Thoracic aorta (tissue), 2 donors: ENCODE results near the gene ABLIM1. TPM values are rescaled to one million over a fixed set of nuclear protein-coding genes. Genes with fewer than 3 reads are reported as not detected.

Source experiments
- ATAC-seq: fragments of 150-250 bp; one replicate; pipeline ENCODE4 v1.8.0; 2017; ENCODE audit warnings: low read depth; ENCODE audit not compliant: insufficient number of reproducible peaks, low FRiP score
- DNase-seq: peaks from one replicate; pipeline ENCODE4 v3.0.0-alpha.2; 2020; ENCODE audit warnings: low spot score
- H3K27ac ChIP-seq, 2 donors: fragments of 200-600 bp; sonication (generic); 1 replicate in 1 of 2; 2 replicates in 1 of 2; pipeline ENCODE4 v1.5.1; 2016; ENCODE audit warnings: mild to moderate bottlenecking in 2 of 2, moderate library complexity in 2 of 2
- H3K27me3 ChIP-seq: fragments of 200-600 bp; sonication (generic); replicated peaks from 2 replicates; pipeline ENCODE4 v1.6.0; 2016; ENCODE audit warnings: mild to moderate bottlenecking; ENCODE audit not compliant: insufficient read depth
- H3K36me3 ChIP-seq: fragments of 200-600 bp; sonication (generic); one replicate; pipeline ENCODE4 v1.5.1; 2016
- H3K4me1 ChIP-seq, 2 donors: fragments of 200-600 bp; sonication (generic); 1 replicate in 1 of 2; 2 replicates in 1 of 2; pipeline versions ENCODE4 v1.5.1 to v1.6.0; 2016; ENCODE audit warnings: low read depth in 2 of 2, mild to moderate bottlenecking in 1 of 2; ENCODE audit not compliant: control insufficient read depth in 1 of 2
- H3K4me3 ChIP-seq: fragments of 200-600 bp; sonication (generic); 2 replicates; pipeline ENCODE4 v1.5.1; 2016; ENCODE audit warnings: mild to moderate bottlenecking
- H3K9me3 ChIP-seq: fragments of 200-600 bp; sonication (generic); 2 replicates; pipeline ENCODE4 v1.5.1; 2016
- total RNA-seq, 2 donors: library from RNA; depleted of rRNA; stranded (reverse); fragments of >200 nt; gene quantifications; one replicate each; pipeline versions ENCODE4 v1.1.0 to v1.2.3, GENCODE V29; 2016
- TF ChIP-seq, protein P1 (sequence below): fragments of 200-600 bp; sonication (generic); IDR thresholded peaks from one replicate; pipeline ENCODE4 v1.5.1; 2019; ENCODE audit warnings: antibody characterized with exemption

The ABLIM1 gene
- total RNA-seq, 2 donors from 2014 or later = 47.5 to 111 TPM

DNA sequence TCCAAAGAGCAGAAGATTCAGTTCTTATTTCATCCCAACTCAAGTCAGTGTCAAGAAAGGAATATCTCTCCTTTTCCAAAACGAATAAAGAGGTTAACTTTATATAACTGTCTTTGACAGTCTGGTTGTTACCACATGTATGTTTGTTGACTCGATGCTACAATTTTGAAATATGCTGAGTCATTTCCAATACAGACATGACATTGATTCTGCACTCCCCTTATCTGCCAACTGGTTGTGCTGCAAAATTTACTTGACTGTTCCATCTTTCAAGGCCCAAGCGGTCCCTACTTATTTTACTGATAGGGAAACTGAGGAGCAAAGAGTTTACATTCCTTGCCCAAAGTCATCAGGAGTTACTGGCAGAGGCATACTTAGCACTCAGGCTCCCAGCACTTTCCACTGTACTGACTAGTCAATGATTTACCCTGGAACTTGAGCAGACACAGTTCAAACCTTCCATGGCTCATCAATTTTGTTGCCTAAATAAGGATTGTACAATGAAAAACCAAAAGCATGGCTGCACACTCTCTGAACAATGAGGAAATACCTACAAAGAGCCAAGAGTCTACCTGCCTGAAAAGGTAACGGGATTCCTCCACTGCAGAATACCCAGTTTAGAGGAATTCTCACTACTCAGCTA, 52.8 kb downstream of the ABLIM1 start:
- H3K27ac ChIP-seq = no peak overlapping the region
- H3K4me1 ChIP-seq = peaks cover 0 to 4% of the 10 kb centered on the region in 2 donors
- no peaks in the 10 kb centered on the region for H3K9me3 ChIP-seq
- DNase-seq (no peak), ATAC-seq (no peak)
- no peaks in the 10 kb centered on the region for H3K36me3 ChIP-seq
- TF ChIP-seq, protein P1, sequence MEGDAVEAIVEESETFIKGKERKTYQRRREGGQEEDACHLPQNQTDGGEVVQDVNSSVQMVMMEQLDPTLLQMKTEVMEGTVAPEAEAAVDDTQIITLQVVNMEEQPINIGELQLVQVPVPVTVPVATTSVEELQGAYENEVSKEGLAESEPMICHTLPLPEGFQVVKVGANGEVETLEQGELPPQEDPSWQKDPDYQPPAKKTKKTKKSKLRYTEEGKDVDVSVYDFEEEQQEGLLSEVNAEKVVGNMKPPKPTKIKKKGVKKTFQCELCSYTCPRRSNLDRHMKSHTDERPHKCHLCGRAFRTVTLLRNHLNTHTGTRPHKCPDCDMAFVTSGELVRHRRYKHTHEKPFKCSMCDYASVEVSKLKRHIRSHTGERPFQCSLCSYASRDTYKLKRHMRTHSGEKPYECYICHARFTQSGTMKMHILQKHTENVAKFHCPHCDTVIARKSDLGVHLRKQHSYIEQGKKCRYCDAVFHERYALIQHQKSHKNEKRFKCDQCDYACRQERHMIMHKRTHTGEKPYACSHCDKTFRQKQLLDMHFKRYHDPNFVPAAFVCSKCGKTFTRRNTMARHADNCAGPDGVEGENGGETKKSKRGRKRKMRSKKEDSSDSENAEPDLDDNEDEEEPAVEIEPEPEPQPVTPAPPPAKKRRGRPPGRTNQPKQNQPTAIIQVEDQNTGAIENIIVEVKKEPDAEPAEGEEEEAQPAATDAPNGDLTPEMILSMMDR = no peak
- H3K4me3 ChIP-seq = no peak overlapping the region
- no peaks in the 10 kb centered on the region for H3K27me3 ChIP-seq

DNA sequence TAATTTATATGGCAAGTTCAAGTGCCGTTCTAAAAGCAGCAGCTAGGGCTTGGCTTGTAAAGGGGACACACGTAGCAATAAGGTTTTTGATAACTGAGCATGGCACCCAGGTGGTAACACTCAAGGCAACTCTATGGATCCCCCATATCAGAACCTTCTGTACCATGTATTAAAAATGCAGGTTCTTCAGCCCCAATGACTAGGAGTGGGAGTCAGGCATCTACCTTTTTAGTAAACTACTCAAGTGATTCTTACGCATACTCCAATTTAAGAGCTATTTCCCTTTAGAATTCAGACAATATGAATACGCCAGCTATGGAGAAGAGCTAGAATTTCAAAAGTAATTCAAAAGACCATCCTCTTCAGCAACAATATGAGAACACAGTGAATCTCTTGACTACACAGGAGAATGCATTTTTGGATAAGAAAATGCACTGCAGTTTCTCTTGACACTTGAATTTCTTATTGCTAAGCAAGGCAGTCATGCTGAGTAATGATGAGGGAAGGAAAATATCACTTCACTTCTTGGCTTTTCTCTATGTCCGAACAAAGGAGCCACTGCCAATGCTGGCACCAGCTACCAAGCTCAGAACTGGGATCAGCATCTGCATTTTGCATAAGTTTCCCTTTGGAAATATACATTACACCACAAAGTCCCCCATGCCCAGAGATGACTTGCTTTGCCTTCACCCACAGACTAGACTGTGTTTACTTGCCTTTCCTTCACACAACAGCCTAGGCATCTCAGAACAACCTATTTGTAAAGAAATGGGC, 53.5 kb downstream of the ABLIM1 start:
- Histone ChIP-seq H3K27ac (peak overlapping the region in 1 of 2 donors; percentile 1), H3K9me3 (no peaks in the 10 kb centered on the region), H3K27me3 (no peaks in the 10 kb centered on the region), H3K4me3 (no peak overlapping the region), H3K4me1 (peaks cover 0 to 4% of the 10 kb centered on the region in 2 donors), H3K36me3 (no peaks in the 10 kb centered on the region)
- no peak for DNase-seq
- TF ChIP-seq, protein P1 = no peak
- ATAC-seq = no peak

DNA sequence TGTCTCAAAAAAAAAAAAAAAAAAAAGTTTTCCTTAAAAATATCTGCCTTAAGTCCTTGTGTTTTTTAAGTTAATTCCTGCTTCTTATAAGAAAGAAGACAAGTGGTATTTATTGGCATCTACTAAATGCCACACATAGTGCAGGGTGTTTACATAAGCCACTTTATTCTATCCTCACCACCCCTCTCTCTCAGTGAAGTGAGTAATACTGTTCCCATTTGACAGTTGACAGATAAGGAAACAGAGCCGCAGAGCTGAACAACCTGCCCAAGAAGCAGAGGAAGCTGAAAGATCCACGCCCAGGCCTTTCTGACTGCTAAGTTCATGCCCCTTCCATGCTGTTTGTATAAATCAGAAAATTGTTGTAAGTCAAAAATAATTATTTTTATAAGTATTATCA, 54.1 kb downstream of the ABLIM1 start:
- Histone ChIP-seq H3K27ac (no peak overlapping the region), H3K4me3 (no peak overlapping the region), H3K27me3 (no peaks in the 10 kb centered on the region), H3K4me1 (peaks cover 0 to 4% of the 10 kb centered on the region in 2 donors), H3K36me3 (no peaks in the 10 kb centered on the region), H3K9me3 (no peaks in the 10 kb centered on the region)
- TF ChIP-seq, protein P1 = no peak
- ATAC-seq = no peak
- DNase-seq = no peak

DNA sequence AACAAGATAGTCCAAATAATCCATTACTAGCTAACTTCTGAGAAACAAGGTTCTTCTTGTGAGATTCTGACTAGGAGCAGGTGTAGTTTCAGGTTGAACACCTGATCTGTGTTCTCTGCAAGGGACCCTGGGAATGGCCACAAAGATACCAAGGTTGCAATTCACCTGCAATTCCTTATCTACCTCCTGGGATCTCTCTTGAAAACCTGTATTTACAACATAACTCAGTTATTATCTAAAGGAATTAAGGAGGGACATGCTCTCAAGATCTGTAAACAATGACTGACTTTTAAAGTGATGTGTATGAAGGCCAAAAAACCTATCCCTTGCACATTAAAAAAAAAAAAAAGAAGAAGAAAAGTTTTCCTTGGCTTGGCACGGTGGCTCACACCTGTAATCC, 54.8 kb downstream of the ABLIM1 start:
- DNase-seq (no peak), ATAC-seq (no peak)
- H3K27me3 ChIP-seq = no peaks in the 10 kb centered on the region
- TF ChIP-seq, protein P1 = no peak
- H3K4me1 ChIP-seq = peaks cover 0 to 4% of the 10 kb centered on the region in 2 donors
- no peak overlapping the region for H3K4me3 ChIP-seq
- H3K36me3 ChIP-seq = no peaks in the 10 kb centered on the region
- no peaks in the 10 kb centered on the region for H3K9me3 ChIP-seq
- H3K27ac ChIP-seq = no peak overlapping the region

DNA sequence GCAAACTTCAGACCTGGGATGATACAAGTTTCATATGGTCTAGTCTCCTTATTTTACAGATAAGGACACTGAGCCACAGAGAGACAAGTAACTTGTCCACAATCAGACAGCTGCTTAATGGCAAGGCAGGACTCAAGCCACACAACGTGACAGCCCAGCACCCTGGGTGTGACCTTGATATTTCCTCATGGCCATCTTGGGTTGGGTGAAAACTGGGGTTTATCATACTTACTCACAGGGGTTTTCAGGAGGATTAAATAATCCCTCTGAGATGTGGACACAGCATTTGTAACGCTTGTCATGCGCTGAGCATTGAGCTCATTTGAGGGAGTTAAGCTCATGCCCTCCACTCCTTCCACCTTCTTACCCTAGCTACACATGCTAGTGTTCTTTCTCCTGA, 58.0 kb downstream of the ABLIM1 start:
- no peak overlapping the region for H3K4me3 ChIP-seq
- H3K27me3 ChIP-seq = no peaks in the 10 kb centered on the region
- TF ChIP-seq, protein P1 = no peak
- H3K9me3 ChIP-seq = no peaks in the 10 kb centered on the region
- H3K27ac ChIP-seq = no peak overlapping the region
- ATAC-seq (no peak), DNase-seq (no peak)
- H3K36me3 ChIP-seq = no peaks in the 10 kb centered on the region
- no peaks in the 10 kb centered on the region for H3K4me1 ChIP-seq
